ENCODE results near the gene TWF1.
A peak's percentile ranks its signal among the peaks of the same experiment; 100 is the strongest.
"Not testable (repeated sequence)": the region's sequence is repeated elsewhere in the genome, so short reads cannot be mapped to it uniquely, and the experiment has no call there.

The TWF1 gene

DNA sequence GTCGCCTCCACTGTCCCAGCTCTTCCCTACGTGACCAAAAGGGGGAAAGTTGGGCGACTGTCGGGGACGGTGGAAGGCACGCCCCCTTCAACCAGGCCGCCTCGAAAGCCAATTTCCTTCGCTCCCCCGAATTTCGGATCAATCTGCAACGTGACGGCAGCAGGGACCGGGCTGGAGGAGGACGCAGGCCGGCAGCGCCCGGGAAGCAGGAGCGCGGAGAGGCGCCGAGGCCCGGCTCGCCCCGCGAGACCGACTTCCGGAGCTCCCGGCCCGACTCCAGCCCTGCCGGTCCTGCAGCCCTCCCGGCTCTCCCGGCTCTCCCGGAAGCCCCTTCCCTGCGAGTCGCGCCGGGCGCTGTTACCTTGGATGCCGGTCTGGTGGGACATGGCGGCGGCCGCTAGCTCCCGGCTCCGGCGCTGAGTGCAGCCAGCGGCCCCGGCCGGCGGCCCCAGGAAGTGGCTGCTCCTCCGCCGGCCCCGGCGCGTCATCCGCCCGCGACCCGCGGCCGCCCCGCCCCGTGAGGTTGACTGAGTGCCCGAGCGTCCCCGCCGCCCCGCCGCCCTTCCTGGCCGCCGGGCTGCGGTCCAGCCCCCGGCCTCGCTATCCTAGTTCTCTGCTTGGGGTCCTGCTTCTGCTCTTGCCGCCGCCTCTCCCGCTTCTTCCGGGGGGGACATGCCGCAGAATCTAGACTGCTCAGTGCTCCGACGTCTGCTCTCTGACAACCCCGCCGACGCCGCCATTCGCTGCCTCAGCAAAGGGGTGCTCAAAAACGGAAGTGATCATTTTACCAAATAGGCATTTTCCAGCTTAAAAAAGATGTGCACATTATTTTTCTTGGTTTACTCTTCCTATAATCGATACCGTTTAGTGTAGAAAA lies at the start of gene TWF1:
Gene TWF1 (minus strand): TSS at position 458 of the 877 bp plus-strand sequence. CDS start 72 bp downstream, at position 386.
- peak; percentile 86 to 88 for DNase-seq

DNA sequence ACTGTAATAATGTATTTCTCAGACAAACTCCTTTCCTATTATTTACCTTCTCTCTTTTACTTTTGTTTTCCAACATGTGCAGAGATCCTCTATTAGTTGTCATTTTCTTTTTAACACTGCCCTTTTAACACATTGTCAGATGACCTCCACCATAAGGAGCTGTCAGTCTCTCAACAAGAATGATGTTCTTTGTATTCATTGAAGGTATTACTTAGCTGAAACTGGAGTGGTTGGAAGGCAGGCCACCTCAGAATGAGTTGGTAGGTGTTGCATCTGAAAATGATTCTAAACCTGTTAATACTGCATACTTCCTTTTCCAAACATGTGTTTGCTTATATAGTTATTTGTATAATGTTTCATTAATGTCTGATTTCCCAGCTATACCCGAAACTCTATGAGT lies 46.6 kb upstream of the TWF1 start:
- no peak for DNase-seq

DNA sequence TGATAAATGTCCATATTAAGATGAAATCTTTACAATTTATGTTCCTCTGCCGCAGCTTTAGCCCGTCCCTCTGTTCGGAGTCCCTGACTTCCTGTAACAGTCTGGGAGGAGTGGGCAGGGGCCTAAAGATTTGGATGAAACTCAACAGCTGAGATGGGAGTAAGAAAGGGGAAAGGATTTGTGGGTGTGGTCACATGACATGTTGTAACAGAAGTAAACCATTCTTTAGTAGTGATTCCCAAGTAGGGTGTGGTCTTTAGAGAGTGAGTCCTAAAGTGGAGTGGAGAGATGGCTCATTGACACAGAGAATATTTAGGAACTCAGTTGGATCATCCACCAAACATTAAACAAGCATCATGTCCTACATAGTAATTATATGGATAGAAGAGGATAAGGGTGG lies 42.7 kb upstream of the TWF1 start:
- no peak for DNase-seq

DNA sequence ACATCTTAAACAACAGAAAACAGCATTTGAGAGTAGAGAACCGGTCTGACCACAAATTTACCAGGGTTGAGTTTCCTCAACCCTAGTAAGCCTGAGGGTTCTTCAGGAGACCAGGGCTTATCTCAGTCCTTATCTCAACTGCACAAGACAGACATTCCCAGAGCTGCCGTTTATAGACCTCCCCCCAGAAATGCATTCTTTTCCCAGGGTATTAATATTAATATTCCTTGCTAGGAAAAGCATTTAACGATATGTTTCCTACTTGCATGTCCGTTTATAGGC lies 42.0 kb upstream of the TWF1 start:
- no peak for DNase-seq

DNA sequence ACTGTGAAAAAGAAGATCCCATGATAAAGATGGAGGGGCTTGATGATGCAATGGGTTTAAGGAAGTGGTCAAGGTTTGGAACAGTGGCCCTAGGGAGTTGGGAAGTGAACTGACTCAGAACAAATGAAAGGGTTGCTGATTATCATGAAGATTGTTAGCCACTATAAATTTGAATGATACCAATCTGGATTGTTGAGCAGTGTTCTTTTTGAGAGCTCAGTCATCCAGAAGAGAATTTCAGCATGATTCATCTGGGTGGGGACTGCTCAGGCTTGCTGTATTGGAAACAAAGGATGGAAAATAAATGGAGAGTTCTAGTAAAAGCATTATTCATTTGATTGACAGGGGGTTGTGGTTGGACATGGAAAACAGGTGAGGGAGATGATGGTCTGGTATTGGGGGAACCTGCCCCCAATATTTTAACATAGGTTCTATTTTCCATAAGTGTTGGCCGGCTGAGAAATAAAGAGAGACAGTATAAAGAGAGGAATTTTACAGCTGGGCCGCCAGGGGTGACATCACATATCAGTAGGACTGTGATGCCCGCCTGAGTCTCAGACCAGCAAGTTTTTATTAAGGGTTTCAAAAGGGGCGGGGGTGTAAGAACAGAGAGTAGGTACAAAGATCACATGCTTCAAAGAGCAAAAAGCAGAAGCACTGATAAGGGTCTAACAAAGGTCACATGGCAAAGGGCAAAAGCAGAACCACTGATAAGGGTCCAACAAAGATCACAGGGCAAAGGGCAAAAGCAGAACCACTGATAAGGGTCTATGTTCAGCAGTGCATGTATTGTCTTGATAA lies 41.5 kb upstream of the TWF1 start:
- not testable (repeated sequence) for DNase-seq

DNA sequence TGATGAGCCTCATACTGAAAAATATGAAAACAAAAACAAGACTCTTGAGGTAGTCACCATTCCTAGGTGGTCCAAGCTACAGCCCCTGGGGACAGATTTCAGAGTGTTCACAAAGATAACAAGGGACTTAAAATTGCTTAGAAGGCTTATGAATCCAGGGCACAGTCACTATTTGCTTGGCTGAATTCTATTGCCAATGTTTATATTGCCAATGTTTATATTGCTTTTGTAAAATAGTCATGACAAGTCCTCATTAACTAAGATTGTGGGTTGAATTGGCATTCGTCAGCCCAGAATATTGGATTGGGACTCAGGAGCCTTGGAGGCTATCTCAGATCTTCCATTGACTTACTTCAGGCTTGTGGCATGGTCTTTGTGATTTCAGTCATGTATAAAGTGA lies 36.1 kb upstream of the TWF1 start:
- no peak for DNase-seq

DNA sequence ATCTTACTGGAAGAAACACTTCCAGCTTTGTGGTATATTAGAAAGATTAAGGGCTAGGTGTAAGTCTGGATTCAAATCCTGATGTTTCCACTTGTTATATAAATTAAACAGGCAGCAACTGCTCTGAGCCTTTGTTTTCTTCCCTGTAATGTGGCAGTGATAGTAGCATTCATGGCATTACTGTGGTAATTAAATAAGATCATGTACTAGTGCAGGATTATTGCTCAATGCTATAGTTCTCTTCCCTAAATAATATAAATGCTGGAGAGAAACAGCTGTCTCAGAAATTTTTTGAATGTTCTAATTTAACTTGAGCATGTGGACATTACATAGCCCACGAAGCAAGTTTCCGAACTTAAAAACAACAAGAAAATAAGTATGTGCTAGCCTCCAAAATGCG lies 35.1 kb upstream of the TWF1 start:
- no peak for DNase-seq

DNA sequence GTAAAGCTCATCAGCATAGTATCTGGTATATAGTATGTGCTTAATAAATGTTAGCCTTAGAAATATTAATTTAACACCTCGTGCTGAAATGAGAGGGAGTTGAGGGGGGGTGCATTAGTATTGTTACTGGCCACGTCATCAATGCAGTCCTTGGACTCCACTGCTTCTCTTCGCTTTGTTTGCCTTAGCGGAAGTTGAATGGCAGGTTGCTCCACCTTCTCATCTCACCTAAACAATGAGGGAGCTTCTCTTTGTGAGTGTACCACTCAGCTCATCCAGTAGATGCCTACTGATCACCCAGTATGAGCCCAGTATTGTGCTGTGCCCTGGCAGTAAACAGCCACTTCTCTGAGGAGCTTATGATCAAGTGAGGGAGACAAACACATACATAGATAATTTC lies 34.2 kb upstream of the TWF1 start:
- DNase-seq = no peak

DNA sequence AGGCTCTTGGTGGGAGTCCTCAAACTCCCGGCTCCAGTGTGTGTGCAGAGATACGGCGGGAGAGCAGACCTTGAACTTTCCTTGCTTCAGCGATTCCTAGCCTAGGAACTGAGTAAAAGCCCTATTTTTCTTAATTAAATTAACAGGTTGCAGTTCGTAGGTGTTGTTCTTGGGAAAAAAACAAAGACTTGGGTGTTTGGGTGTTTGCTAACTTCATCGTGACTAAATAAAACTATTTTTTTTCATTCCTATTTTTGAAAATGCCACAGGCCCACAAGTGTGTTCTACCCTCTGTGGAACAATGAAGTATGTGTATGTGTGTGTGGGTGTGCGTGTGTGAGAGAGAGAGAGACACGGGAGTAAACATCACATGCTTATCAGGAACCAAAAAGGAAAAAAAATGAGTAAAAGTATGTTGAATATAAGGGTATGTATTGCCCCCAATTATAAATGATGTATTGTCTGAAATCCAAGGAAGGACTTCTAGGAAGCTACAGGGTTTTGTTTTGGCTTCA lies 30.4 kb upstream of the TWF1 start:
- DNase-seq = no peak

DNA sequence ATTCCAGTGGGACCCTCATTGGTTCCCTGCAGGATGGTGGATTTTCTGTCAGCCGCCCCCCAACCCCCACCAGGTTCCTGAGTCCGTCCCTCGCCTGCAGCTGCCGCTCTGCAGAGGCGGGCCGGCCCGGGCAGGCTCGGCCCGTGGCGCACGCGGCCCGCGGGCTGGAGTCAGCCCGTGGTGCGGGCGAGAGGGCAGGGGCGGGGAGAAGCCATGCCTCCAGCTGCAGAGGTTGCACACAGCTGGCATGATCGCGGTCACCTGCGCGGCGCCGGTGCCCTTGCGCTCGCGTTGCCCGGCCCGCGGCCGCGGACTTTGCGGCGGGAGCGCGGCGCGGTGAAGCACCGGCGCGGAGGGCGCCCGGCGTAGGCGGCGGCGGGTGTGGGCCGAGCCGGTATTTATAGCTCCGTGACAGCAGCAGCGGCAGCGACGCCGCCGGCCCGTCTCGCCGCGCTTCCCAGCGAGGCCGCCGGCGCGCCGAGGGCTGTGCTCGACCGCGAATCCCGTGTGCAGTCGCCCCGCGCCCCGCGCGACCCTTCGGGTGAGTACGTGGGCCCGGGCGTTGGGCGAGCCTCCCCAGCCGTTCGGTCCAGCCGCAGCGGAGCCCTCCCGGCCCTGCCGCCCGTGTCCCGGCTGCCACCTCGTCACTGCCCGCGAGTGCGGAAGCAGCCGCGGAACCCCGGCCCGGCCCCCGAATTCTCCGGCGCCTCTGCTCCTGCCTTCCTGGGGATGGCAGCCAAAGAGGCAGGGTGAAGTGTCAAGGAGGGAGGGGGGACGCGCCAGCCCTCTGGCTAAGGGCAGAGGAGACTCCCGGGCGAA lies 29.7 kb upstream of the TWF1 start, which contains the start of gene TMEM117:
Gene TMEM117 (plus strand): TSS at position 426 of the 819 bp plus-strand sequence.
- peak; percentile 54 to 67 for DNase-seq

DNA sequence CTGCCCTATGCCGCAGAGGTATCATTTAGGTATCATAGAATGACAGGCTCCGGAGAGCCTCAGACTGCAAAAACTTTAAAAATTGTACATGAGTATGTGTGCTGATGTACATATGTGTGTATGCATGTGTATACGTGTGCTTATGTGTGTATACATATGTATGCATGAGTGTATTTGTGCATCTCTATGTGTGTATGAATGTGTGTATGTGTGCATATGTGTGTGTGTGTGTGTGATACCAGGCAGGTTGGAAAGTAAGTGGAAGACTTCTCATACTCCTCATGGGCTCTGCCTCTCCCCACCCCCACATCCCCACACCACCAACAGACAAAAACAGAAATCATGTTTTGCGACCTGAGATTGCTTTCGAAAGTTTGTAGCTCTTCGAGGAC lies 29.1 kb upstream of the TWF1 start:
- DNase-seq = no peak

DNA sequence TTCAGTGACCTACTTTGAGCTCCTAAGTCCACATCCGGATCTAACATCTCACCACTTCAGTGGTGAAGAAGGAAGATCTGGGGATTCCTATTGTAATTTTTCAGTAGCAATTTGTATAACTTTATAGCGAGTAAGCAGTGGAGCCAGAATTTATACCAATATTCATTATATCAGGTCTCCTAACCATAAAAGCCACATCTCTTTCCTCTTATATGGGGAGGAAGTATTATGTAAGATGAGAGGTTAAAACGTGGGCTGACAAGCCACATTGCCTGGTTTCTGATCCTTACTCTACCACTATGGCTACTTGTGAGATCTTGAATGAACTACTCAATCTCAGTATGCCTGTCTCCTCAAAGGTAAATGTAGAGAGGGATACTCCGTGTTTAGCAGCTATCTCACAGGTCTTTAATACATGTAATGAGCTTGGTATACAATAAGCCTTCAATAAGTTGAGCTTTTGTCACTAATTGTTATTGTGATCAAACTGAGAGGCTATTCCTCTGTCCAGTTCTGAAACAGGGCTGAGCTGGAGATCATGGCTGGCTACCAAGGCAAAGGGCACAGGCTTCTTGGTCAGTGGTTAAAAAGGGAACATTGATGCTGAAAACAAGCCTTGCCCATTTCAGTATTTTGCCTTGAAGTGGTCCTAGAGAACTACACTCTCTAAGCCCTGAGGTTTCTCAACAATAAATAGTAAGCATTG lies 26.5 kb upstream of the TWF1 start:
- DNase-seq = no peak

DNA sequence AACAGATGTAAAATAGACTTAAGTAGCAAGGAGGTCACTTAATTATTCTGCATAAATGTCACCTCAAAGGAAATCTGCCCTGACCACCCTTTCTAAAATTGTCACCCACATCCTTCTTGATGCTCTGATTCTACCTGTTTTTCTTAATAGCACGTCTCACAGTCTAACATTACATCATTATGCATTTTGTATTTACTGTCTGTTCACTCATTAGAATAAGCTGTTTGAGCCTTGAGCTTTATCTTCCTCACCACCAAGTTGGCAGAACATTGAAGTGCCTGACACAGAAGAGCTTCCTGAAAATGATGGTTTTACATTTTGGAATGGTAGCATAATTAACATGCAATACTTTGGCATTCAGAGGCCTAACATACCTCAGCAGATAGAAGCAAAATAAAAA lies 21.0 kb upstream of the TWF1 start:
- DNase-seq = no peak

DNA sequence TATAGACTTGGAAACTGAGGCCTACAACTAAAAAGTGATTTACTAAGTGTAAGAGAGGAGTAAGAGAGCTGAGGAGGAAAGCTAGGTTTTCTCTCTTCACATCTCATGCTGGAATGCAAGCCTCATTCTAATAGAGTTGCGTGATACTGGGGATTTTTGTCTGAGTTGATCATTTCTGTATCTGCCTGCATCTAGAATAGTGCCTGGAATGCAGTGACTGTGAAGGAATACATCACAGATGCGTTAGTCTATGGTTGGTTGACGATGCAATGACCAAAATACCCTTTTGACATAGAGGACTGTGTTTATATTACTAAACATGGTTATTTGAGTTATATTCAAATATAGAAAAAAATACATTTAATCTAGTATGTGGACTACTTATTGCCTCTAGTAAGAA lies 20.6 kb upstream of the TWF1 start:
- DNase-seq = no peak

DNA sequence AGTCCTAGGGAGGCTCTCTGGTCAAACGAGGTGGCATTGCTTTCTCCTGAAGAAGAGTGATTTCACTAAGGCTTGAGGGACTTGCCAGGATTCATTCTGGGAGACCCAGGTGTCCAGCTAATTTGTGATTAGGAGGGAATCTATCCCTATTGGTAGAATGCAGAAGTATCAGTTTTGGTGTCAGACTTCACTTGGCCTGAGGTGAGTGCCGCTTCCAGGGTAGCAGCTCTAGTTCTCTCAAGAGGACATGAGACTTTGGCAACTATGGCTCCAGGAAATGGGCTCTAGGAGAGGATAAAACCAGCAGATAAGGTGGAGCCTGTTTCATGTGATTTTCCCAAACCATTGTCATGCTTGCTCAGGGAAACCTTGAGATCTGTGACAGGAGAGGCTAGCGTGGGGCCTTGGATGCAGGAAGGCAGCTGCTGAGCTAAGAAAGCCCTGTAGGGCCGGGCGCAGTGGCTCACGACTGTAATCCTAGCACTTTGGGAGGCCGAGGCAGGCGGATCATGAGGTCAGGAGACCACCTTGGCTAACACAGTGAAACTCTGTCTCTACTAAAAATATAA lies 18.2 kb upstream of the TWF1 start:
- DNase-seq = no peak

DNA sequence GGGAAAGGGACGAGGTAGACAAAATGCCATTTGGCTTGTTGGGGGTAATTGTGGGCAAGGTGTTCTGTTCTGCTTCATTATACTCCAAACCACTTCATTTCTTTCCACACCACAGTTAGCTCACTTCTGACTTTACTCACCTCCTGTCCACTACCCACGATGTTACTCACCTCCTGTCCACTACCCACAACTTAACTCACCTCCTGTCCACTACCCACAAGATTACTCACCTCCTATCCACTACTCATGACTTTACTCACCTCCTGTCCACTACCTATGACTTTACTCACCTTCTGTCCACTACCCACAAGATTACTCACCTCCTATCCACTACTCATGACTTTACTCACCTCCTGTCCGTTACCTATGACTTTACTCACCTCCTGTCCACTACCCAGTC lies 10.1 kb upstream of the TWF1 start:
- DNase-seq = no peak

DNA sequence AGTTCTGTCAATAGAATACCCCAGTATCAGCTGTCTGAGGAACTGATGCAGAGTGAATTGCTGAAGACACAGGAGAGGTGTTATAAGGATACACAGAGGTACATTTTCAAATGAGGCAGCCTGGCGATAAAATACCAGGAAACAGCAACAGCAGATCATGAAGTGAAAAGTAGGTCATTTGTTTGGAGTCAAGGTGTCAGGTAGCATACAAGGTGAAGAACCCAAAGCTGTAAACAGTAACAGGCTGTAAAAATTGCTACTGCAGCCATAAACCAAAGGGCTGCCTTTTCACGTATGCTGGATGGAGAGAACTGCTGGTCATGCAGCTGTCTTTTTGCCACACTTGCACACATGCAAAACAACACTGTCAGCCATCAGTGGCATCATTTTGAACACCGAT lies 9.3 kb upstream of the TWF1 start:
- DNase-seq = no peak

DNA sequence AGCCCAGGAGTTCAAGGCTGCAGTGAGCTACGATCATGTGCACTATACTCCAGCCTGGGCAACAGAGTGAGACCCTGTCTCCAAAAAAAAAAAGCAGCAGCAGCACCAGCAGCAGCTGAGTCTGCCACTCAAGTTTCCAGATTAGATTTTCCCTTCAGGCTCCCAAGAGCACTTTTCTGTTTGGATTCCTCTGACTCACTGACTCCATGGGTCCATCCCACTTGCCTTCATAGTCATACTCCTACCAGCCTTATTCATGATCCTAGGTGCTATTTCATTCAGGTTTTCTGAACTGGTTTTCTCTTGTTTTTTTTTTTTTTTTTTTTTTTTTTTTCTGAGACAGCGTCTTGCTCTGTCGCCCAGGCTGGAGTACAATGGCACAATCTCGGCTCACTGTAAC lies 6.8 kb upstream of the TWF1 start:
- no peak for DNase-seq

DNA sequence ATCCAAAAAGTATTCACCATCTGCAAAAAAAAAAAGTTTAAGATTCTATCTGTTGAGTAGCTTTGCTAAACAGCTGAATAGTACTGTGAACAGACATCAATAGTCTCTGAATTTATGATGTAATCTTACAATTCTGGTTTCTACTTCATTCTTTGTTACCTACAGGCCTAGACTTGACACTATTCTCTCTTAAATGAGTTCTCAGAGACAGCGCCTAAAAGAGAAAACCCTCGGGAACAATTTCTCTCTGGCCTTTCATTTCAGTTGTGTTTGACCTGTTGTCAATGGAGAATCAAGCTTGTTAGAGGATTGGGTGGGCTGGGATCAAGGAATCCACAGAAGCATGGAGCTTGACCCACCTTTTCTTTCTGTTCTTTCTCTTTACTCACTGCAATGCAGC lies 5.9 kb upstream of the TWF1 start:
- DNase-seq = no peak

DNA sequence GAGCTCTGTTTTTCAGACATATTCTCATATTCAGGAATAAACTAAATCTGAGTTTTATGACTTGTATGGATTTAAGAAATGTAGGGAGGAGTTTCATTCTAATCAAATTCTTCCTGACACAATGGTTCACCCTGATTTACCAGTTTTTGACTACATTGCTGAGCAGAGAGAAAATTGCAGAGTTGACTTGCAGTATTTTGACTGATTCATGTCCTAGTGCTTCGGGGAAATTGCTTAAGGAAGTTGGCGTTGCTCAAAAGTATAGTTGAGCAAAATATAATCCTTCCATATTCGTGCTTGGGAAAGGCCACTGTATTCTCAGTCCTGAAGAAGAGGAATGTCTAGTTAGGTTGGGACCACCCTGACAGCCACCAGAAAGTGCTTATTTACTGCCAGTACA lies 1.3 kb upstream of the TWF1 start:
- no peak for DNase-seq

DNA sequence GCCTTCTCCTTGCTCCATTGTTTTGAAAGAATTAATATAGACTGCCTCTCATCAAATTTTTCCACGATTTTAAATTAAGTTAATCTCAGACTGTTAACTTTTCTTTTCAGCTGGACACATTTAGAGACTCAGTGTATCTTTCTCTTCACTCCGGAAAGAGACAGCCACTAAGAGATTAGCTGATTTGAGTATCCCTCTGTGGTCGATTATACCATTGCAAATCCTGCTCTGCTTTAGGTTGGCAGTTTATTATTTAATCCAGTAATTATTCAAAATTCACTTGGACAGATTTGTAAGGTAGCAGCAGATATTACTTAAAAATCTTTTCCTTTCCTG lies 588 bp upstream of the TWF1 start:
- no peak for DNase-seq

DNA sequence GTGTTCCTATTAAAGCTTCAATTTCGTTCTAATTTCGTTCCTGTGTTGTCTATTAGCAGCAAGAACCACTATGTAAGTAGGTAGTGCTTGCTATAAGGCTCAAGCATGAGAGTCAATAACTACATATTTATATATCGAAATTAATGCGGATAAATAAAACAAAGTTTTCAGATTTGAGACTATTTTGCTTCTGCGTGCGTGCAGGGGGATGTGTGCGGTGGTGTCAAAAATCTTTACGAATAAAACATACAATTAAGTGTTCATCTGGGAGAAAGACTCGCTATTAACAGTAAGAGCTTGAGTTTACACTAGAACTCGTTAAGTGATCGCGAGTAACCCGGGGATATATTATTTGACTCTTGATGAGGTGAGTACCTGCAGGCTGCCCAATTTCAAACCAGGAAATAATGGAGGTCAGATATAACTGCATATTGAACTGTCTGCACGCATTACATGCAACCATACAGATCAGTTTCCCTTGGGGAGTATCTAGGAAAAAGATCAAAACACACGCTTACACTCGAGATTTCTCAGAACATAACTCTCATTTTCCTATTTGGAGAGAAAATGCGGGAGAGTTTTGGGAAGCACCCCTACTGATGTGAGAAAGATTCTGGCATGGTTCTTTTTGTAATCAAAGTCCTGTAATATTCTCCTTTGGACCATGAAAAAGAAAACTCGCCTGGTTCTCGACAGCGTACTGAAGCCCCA lies 813 bp downstream of the TWF1 start:
- DNase-seq = no peak

All from activated CD4-positive, alpha-beta T cell treated with anti-CD3 and anti-CD28 coated beads, Interleukin-2, amount 50 U/mL, for 48 hours (primary cell).